Measurements from ENCODE around the gene WNK1.

The WNK1 gene

DNA sequence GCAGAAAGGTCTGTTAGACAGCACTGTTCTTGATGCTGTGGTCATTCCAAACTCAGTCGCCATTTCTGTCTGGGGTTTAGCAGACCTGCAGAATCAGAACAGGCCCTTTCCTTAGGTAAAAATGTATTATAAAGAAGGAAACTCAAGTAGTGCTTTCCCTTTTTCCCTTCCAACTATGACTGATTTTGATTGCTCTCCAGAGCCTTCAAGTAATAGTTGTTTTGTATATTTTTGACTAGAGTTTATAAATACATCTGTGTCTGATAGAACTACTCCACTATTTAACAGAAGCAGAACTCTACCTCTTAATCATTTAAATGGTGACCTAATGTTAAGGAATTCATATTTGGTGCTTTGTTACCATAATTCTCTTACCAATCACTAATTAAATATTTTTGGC lies 74.0 kb downstream of the WNK1 start:
- TF ChIP-seq, protein P1, sequence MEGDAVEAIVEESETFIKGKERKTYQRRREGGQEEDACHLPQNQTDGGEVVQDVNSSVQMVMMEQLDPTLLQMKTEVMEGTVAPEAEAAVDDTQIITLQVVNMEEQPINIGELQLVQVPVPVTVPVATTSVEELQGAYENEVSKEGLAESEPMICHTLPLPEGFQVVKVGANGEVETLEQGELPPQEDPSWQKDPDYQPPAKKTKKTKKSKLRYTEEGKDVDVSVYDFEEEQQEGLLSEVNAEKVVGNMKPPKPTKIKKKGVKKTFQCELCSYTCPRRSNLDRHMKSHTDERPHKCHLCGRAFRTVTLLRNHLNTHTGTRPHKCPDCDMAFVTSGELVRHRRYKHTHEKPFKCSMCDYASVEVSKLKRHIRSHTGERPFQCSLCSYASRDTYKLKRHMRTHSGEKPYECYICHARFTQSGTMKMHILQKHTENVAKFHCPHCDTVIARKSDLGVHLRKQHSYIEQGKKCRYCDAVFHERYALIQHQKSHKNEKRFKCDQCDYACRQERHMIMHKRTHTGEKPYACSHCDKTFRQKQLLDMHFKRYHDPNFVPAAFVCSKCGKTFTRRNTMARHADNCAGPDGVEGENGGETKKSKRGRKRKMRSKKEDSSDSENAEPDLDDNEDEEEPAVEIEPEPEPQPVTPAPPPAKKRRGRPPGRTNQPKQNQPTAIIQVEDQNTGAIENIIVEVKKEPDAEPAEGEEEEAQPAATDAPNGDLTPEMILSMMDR (IDR thresholded peaks at IDR 0.05; ENCODE audit: low read depth, low read length), result no peak
- no peak for DNase-seq (ENCODE audit: extremely low read depth, low read depth)

DNA sequence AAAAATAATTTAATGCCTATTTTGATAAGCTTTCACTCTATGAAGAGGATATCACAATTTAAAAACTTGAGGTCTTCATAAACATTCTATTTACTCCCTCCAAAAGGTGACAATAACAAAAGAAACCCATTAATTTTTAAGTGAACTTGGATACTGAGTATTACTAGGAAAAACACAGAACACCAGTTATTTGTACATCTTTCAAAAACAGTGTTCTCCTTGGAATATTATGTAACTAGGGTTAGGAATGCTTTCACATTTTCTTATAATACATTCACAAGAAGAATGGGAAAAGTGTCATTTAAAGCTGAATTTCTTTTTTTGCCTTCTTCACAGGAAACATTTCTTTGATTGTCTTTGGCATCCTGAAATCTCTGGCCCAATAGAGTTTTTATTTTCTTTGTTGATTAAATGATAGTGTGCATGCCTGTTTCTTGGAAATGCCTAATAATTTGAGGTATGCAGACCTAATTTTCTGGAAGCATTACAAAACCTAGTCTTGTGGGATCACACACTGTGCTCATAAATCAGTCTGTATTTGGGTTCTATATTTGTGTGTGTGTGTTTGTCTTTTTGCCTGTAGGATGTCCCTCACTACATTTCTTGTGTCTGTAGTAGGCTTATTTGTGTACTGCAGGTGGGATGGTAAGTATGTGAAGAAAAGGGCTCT lies 76.5 kb downstream of the WNK1 start:
- DNase-seq (ENCODE audit: extremely low read depth, low read depth), result no peak
- TF ChIP-seq, protein P1 (IDR thresholded peaks at IDR 0.05; ENCODE audit: low read depth, low read length), result no peak

DNA sequence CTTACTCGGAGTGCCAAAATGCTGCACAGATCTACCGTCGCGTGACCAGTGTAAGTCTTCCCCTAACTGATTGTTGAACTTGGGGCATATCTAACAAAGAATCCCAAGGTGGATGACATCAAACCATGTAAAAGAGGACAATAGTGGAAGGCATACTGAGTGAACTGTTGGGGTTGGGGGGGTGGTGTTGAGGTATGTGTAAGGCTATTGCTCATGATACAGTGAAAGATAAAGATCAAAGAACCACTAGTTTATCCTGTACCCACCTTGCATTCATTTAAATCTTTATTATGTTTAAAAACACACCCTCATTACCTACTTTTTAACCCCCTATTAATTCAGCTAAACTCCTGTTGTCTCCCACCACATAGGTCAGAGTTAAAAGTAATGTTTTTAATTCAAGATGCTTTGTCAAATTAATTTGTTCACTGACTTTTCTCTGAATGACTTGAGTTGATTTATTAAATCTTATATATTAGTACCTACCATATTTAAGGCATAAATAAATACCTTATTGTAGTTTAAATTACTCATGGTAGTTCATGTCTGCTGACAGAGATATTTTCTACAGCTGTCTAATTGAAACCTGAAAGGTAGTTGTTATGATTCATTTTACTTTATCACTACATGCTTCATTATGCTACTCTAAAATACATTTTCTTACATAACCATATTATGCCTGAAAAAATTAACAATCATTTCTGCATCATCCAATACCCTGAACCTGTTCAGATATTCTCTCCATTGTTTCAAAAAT lies 77.9 kb downstream of the WNK1 start:
- TF ChIP-seq, protein P1 (IDR thresholded peaks at IDR 0.05; ENCODE audit: low read depth, low read length), result no peak
- no peak for DNase-seq (ENCODE audit: extremely low read depth, low read depth)

DNA sequence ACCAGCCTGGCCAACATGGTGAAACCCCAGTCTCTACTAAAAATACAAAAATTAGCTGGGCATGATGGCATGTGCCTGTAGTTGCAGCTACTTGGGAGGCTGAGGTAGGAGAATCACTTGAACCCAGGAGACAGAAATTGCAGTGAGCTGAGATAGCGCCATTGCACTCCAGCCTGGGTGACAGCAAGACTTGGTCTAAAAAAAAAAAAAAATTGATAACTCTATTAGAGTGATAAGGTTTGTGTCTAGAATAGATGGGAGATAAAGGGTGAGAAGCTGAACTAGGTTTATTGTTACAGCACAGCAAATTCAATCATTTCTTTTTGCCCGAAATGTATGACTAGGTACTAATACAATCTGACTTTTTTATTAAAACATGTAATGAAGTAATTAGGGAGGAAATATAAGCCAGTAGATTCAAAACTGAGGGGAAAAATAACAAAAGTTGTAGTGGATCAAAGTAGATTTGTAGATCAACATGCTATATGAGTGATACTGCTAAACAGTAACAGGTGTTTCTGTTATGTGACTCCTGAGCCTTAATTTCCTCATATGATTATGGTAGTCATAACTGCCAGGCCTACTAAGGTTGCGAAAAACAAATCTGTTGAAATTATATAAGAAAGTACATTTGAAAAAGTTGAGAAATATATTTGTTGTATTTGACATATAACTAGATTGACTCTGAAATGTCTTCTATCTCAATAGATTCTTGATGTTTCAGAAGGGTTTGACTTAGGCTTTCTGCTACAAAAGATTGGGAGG lies 83.6 kb downstream of the WNK1 start:
- no peak for DNase-seq (ENCODE audit: extremely low read depth, low read depth)
- TF ChIP-seq, protein P1 (IDR thresholded peaks at IDR 0.05; ENCODE audit: low read depth, low read length), result no peak

DNA sequence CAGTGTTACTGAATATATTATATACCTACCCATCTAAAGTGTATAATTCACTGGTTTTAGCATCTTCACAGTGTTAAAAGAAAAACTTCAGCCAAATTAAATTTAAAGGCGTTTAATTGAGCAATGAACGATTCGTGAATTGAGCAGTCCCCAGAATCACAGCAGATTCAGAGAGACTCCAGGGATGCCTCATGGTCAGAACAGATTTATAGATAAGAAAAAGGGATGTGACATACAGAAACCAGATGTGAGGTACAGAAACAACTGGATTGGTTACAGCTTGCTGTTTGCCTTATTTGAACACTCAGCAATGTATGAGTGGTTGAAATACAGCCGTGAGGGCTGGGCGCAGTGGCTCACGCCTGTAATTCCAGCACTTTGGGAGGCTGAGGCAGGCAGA lies 84.6 kb downstream of the WNK1 start:
- no peak for DNase-seq (ENCODE audit: extremely low read depth, low read depth)
- TF ChIP-seq, protein P1 (IDR thresholded peaks at IDR 0.05; ENCODE audit: low read depth, low read length), result no peak

DNA sequence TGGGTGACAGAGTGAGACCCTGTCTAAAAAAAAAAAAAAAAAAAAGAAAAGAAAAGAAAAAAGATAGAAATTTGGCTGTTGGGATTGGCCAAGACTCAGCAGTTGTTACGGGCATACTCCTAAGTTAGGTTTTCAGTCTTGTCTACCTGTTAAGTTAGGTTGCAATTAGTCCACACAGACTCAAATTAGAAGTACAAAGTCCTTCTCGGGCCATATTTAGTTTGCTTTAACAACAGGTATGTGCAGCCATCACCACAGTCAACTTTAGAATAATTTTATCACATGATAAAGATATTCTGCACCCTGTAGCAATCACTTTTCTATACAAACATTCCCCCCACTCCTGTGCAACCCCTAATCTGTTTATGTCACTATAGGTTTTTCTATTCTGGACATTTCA lies 85.2 kb downstream of the WNK1 start:
- TF ChIP-seq, protein P1 (IDR thresholded peaks at IDR 0.05; ENCODE audit: low read depth, low read length), result no peak
- no peak for DNase-seq (ENCODE audit: extremely low read depth, low read depth)

DNA sequence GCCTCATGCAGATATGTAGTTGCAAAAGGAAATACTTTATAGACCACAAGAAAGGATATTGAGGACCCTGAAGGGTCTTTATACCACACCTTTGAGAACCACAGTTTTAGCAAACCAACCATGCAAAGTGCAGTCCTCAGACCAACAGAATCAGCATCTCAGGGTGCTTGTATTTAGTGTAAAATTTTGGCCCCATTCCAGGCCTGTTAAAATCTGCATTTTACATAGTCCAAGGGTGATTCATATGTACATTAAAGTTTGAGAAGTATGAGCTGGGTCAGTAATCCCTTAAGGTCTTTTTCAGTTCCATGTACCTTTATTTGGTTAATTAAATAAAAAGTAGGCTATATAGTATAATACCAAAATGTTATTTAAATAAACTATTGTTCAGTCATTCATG lies 91.2 kb downstream of the WNK1 start:
- DNase-seq (ENCODE audit: extremely low read depth, low read depth), result no peak
- TF ChIP-seq, protein P1 (IDR thresholded peaks at IDR 0.05; ENCODE audit: low read depth, low read length), result no peak

Measured in AG09319 (cell line).